LHCN-M2 (cell line): ENCODE measurements around the gene ZNF837. TPM values are rescaled to one million over a fixed set of nuclear protein-coding genes. Genes with fewer than 3 reads are reported as not detected.
A peak's percentile ranks its signal among the peaks of the same experiment; 100 is the strongest.
"Not testable (repeated sequence)": the region's sequence is repeated elsewhere in the genome, so short reads cannot be mapped to it uniquely, and the experiment has no call there.

Source experiments
- DNase-seq: peaks from one replicate; pipeline ENCODE4 v3.0.0-alpha.2; 2012; ENCODE audit warnings: low read depth
- total RNA-seq: library from RNA; depleted of rRNA; stranded (reverse); fragments of >200 nt; gene quantifications from 2 replicates; pipeline ENCODE4 v1.2.3, GENCODE V29; 2014

The ZNF837 gene
- total RNA-seq, 1 experiment from 2014 or later: 4.6 TPM

- no peak for DNase-seq
Observed at GRCh38 chr19:58351558-58351878, 29.3 kb downstream of the ZNF837 start.

DNA sequence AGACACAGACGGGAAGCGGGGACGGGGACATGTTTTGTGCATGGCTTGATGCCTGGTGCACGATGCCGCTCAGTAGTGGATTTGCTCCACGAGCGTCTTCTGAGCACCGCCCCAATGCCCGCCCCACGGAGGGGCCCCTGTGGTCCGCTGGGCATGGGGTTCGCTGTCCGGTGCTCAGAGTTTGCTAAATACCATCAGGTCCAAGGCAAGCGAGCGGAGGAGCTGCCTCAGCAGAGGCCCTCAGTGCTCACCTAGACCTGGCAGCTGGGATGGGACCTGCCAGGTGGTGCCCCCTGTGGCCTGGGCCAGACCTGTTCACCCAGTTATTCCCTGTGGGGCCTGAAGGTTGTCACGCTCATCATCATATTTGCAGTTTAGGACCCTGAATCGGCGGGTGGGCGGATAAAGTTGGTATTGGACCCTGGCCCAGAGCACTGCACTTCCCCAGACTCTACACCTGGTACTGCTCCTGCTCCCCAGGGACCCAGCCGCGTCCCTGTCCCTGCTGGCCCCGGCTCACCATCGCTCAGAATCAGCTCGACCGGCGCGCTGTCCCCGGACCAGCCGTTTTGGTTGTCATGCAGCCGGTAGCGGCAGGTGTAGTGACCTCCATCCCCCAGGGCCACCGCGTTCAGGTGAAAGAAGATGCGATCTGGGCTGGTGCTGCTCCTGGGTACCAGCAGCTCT, 29.8 kb downstream of the ZNF837 start:
- no peak for DNase-seq

- no peak for DNase-seq
Observed at GRCh38 chr19:58350001-58350861, 30.6 kb downstream of the ZNF837 start.

DNA sequence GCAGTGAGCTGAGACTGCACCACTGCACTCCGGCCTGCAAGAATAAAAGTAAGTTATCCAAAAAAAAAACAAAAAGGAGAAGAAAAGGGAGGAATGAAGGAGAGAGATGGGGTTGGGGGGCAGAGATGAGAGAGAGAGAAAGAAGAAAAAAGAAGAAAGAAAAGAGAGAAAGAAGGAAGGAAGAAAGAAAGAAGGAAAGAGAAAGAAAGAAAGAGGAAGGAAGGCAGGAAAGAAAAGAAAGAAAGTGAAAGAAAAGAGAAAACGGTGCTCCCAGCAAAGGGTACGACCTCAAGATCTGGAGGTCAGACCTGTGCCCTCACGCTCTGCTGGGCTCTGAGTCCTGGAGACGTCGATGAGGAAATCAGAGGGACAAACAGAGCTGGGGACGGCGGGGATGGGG, 31.2 kb downstream of the ZNF837 start:
- no peak for DNase-seq

- not testable (repeated sequence) for DNase-seq
Observed at GRCh38 chr19:58348080-58348479, 32.8 kb downstream of the ZNF837 start.

DNA sequence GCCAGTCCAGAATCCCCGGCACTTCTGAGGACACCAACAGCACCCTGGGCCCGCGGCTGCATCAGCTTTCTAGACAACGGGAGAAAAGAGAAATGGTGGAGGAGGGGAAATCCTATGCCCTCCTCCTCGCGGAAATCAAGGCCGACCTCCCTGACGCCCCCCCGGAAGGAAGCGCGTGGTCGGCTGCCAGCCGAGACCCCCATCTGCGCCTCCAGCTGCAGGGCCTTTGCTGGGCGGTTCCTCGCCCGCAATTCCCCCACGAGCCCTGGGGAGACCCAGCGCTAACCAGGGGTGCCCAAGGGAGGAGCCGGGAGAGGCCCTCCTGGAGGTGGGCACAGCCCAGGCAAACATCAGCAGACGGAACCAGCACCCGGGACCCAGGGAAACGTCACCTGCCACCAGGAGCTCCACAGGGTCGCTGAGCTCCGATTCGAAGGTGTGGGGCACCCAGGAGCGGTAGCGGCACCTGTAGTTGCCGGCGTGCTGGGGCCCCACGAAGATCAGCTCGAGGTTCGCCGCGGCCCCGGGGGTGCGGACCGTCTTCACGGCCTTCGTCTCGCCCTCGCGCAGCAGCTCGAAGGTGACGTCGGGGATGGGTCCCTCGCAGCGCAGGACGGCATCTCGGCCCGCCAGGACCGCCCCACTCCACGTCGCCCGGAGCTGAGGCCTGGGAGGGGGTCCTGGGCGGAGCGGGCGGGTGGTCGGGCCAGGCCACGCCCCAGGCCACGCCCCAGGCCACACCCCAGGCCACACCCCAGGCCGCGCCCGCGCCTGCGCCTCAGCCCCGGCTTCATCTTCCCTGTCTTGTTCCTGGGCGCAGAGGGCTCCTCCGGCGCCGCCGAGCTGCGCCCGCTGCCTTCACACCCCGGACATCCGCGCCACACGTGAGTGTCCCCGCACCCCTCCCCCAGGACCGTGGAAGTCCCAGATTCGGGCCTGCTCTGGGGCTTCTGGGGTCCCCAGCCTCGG, 33.6 kb downstream of the ZNF837 start:
- peak; percentile 63 for DNase-seq

DNA sequence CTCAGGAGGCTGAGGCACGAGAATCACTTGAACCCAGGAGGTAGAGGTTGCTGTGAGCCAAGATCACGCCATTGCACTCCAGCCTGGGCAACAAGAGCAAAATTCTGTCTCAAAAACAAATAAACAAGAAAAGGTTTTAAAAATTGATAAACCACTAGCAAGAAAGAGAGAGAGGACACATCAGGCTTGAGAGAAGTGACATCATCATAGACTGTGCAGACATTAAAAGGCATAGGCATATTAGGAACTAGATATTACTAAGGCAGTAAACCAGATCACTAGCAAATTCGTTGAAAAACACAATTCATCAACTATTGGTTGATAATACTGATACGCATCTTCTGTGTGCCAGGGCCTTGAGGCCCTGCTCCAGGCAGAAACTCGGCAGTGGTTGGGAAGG, 35.3 kb downstream of the ZNF837 start:
- DNase-seq: no peak

DNA sequence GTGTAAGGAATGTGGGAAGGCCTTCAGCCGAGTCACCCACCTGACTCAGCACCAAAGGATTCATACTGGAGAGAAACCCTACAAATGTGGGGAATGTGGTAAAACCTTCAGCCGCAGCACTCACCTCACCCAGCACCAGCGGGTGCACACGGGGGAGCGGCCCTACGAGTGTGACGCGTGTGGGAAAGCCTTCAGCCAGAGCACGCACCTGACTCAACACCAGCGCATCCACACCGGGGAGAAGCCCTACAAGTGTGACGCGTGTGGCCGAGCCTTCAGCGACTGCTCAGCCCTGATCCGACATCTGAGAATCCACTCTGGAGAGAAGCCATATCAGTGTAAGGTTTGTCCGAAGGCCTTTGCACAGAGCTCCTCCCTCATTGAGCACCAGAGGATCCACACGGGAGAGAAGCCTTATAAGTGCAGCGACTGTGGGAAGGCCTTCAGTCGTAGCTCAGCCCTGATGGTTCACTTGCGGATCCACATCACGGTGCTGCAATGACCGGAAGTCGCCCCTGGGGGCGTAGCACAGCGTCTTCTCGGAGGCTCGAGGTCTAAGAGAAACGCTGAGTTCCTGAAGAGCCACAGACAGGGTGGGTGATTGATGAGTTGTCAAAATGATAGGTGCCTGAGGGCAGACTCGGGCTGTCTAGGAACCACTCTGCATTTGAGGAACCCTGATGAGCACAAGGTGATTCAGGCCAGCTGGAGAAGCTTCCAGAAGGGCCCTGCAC, 41.8 kb downstream of the ZNF837 start:
- peak; percentile 10 for DNase-seq

DNA sequence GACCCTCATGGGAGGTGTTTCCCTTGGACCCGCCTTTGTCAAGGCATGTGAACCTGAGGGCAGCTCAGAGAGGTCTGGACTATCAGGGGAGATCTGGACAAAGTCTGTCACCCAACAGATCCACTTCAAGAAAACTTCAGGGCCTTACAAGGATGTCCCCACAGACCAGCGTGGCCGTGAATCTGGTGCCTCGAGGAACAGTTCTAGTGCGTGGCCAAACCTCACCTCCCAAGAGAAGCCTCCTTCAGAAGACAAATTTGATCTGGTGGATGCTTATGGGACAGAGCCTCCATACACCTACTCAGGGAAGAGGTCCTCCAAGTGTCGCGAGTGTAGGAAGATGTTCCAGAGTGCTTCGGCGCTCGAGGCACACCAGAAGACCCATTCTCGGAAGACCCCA, 42.5 kb downstream of the ZNF837 start:
- no peak for DNase-seq

- DNase-seq: no peak
Observed at GRCh38 chr19:58336820-58337219, 44.0 kb downstream of the ZNF837 start.

- no peak for DNase-seq
Observed at GRCh38 chr19:58336216-58336615, 44.6 kb downstream of the ZNF837 start.

- no peak for DNase-seq
Observed at GRCh38 chr19:58335630-58336029, 45.2 kb downstream of the ZNF837 start.

GRCh38 chr19:58334691-58335249, 46.1 kb downstream of the ZNF837 start:
- no peak for DNase-seq

DNA sequence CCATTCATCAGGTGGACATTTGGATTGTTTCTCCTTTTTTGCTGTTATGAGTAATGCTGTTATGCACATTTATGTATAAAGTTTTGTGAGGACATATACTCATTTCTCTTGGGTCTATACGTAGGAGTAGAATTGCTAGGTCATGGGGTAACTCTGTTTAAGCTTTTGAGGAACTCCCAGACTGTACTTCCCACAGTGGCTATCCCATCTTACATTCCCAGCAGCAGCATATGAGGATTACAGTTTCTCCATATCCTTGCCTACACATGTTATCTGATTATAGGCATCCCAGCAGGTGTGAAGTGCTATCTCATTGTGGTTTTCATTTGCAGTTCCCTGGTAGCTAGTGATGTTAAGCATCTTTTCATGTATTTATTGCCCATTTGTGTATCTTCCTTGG, 48.1 kb downstream of the ZNF837 start:
- no peak for DNase-seq

DNA sequence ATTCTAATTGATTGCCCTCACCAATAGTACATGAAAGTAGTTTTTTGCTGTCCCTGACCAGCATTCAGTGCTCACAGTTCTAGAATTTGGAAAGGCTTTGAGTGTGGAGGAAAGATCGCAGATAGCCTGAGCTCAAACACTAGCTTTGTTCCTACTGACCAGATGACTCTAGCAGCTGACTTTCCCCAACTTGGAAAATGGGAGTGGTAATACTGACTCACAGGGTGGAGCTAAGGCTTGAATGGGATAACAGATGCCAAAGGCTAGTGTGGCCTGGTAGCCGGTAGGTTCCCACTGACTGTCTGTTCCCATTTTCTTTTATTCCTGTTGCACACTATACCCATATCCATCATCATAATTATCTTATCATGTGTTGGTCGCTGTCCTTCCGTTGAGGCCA, 50.4 kb downstream of the ZNF837 start:
- peak; percentile 92 for DNase-seq

GRCh38 chr19:58328999-58329398, 51.8 kb downstream of the ZNF837 start:
- peak; percentile 11 for DNase-seq

GRCh38 chr19:58326914-58327726, 53.7 kb downstream of the ZNF837 start, which contains the start of gene ZSCAN22:
TSS of gene ZSCAN22 (plus strand) at chr19:58326994. CDS start at chr19:58334803, 7,809 bp downstream.
- DNase-seq: peak; percentile 95

GRCh38 chr19:58326501-58326913, 54.3 kb downstream of the ZNF837 start:
- DNase-seq: no peak

DNA sequence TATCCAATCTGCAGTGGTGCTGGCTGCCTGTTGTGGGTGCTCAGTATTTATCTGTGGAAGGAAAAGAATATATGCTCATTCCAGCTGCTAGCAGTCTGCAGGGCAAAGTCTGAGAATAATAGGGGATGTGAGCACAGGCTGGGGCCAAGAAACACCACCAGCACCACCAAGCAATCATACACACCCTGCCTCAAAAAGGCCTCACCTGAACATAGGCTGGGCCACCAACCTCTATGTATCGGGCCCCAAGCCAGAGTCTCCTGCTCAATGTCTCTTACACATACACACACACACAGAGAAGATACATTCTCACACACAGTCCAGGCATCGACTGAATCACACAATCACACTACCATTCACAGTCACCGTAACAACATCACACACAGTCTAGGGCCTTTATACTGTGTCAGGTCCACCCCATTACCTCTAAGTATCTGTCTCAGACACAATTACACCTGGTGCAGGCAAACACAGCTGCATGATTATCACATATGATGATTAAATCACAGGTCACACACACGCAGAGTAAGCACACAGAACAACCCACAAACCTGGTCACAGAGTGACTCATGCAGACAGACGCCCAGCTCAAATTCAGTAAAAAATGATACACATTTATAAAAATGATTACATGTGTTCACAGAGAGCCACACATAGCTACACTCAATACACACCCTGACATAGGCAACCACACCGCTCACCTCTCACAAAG, 55.4 kb downstream of the ZNF837 start:
- peak; percentile 34 for DNase-seq
